H9 (cell line): Measurements from ENCODE around the gene PHF21A. TPM values are rescaled to one million over a fixed set of nuclear protein-coding genes. Genes with fewer than 3 reads are reported as not detected.

ENCODE experiments used
- DNase-seq: peaks from one replicate; pipeline ENCODE4 v3.0.0-alpha.2; 2017
- H2AFZ ChIP-seq: one replicate; pipeline ENCODE4 v1.6.1; 2013; ENCODE audit warnings: mild to moderate bottlenecking, low read length, control low read depth, moderate library complexity
- H2AK5ac ChIP-seq: 2 replicates; pipeline ENCODE4 v1.6.1; 2013; ENCODE audit warnings: low read length, control low read depth, mixed read lengths; ENCODE audit not compliant: insufficient read length
- H2BK120ac ChIP-seq: one replicate; pipeline ENCODE4 v1.6.1; 2013; ENCODE audit warnings: low read depth, mild to moderate bottlenecking, low read length, control low read depth, inconsistent platforms; ENCODE audit not compliant: poor library complexity, severe bottlenecking
- H2BK12ac ChIP-seq: 2 replicates; pipeline ENCODE4 v1.6.1; 2013; ENCODE audit warnings: low read length, control low read depth, mixed read lengths, low read depth; ENCODE audit not compliant: insufficient read length
- H2BK15ac ChIP-seq: 2 replicates; pipeline ENCODE4 v1.6.1; 2013; ENCODE audit warnings: low read depth, low read length, control low read depth
- H2BK20ac ChIP-seq: one replicate; pipeline ENCODE4 v1.6.1; 2013; ENCODE audit warnings: low read depth, mild to moderate bottlenecking, low read length, control low read depth, inconsistent platforms; ENCODE audit not compliant: poor library complexity, severe bottlenecking
- H2BK5ac ChIP-seq: 2 replicates; pipeline ENCODE4 v1.6.1; 2013; ENCODE audit warnings: low read length, control low read depth, mixed read lengths; ENCODE audit not compliant: insufficient read length
- H3K14ac ChIP-seq: 2 replicates; pipeline ENCODE4 v1.6.1; 2013; ENCODE audit warnings: low read length, control low read depth; ENCODE audit not compliant: insufficient read depth
- H3K18ac ChIP-seq: 2 replicates; pipeline ENCODE4 v1.6.1; 2013; ENCODE audit warnings: low read depth, mild to moderate bottlenecking, mixed read lengths, low read length, control low read depth; ENCODE audit not compliant: insufficient read length
- H3K23ac ChIP-seq: 2 replicates; pipeline ENCODE4 v1.6.1; 2013; ENCODE audit warnings: low read length, control low read depth, mixed read lengths, low read depth; ENCODE audit not compliant: insufficient read length
- H3K23me2 ChIP-seq: 2 replicates; pipeline ENCODE4 v1.6.1; 2013; ENCODE audit warnings: low read depth, mild to moderate bottlenecking, mixed read lengths, low read length, control low read depth; ENCODE audit not compliant: insufficient read length, poor library complexity, severe bottlenecking
- H3K27ac ChIP-seq: 2 replicates; pipeline ENCODE4 v1.5.1; 2013; ENCODE audit warnings: low read length, control low read depth, mixed read lengths, low read depth; ENCODE audit not compliant: insufficient read length
- H3K27me3 ChIP-seq: 2 replicates; pipeline ENCODE4 v1.6.1; 2013; ENCODE audit warnings: low read length, control low read depth, inconsistent platforms; ENCODE audit not compliant: insufficient read depth
- H3K4ac ChIP-seq: 2 replicates; pipeline ENCODE4 v1.6.1; 2013; ENCODE audit warnings: low read depth, mild to moderate bottlenecking, control low read depth, inconsistent platforms, low read length, moderate library complexity
- H3K4me1 ChIP-seq: 2 replicates; pipeline ENCODE4 v1.6.1; 2013; ENCODE audit warnings: low read length, control low read depth, inconsistent platforms; ENCODE audit not compliant: insufficient read depth
- H3K4me2 ChIP-seq: 2 replicates; pipeline ENCODE4 v1.6.1; 2013; ENCODE audit warnings: low read length, control low read depth, mixed read lengths; ENCODE audit not compliant: insufficient read length, insufficient read depth
- H3K56ac ChIP-seq: 2 replicates; pipeline ENCODE4 v1.6.1; 2013; ENCODE audit warnings: low read depth, mild to moderate bottlenecking, mixed read lengths, low read length, control low read depth; ENCODE audit not compliant: insufficient read length
- H3K79me1 ChIP-seq: 2 replicates; pipeline ENCODE4 v1.6.1; 2013; ENCODE audit warnings: low read depth, mild to moderate bottlenecking, moderate library complexity, low read length, control low read depth, inconsistent platforms; ENCODE audit not compliant: insufficient read depth, poor library complexity, severe bottlenecking
- H3K79me2 ChIP-seq: 2 replicates; pipeline ENCODE4 v1.6.1; 2013; ENCODE audit warnings: low read length, control low read depth, inconsistent platforms; ENCODE audit not compliant: insufficient read depth
- H3K9ac ChIP-seq: 2 replicates; pipeline ENCODE4 v1.6.1; 2013; ENCODE audit warnings: low read length, control low read depth, mixed read lengths; ENCODE audit not compliant: insufficient read length; ENCODE audit errors: extremely low read depth
- H3K9me3 ChIP-seq: one replicate; pipeline ENCODE4 v1.6.1; 2013; ENCODE audit warnings: low read depth, low read length, inconsistent platforms; ENCODE audit not compliant: control insufficient read depth
- H3T11ph ChIP-seq: one replicate; pipeline ENCODE4 v1.6.1; 2013; ENCODE audit warnings: mild to moderate bottlenecking, low read length, control low read depth, inconsistent platforms
- H4K20me1 ChIP-seq: one replicate; pipeline ENCODE4 v1.6.1; 2013; ENCODE audit not compliant: control insufficient read depth, insufficient read length, insufficient read depth
- H4K5ac ChIP-seq: 2 replicates; pipeline ENCODE4 v1.6.1; 2013; ENCODE audit warnings: low read depth, mild to moderate bottlenecking, mixed read lengths, low read length, control low read depth; ENCODE audit not compliant: insufficient read length
- H4K8ac ChIP-seq: replicated peaks from 2 replicates; pipeline ENCODE4 v1.6.1; 2013; ENCODE audit warnings: low read length, control low read depth, mixed read lengths, low read depth; ENCODE audit not compliant: insufficient read length
- H4K91ac ChIP-seq: 2 replicates; pipeline ENCODE4 v1.6.1; 2013; ENCODE audit warnings: low read depth, mild to moderate bottlenecking, moderate library complexity, mixed read lengths, low read length, control low read depth; ENCODE audit not compliant: insufficient read length
- H3K27ac Mint-ChIP-seq, 3 experiments: 2 replicates in 2 of 3; 3 replicates in 1 of 3; pipeline ENCODE4 v1.8.0; 2020 to 2021; ENCODE audit warnings: mixed read lengths in 3 of 3, mild to moderate bottlenecking in 1 of 3, moderate library complexity in 1 of 3
- H3K27me3 Mint-ChIP-seq: 2 replicates; pipeline ENCODE4 v1.8.0; 2021; ENCODE audit warnings: low read depth, mild to moderate bottlenecking, moderate library complexity, mixed read lengths
- H3K36me3 Mint-ChIP-seq, 3 experiments: 2 replicates in 2 of 3; 3 replicates in 1 of 3; pipeline ENCODE4 v1.8.0; 2020 to 2021; ENCODE audit warnings: low read depth in 3 of 3, mixed read lengths in 3 of 3; ENCODE audit not compliant: insufficient read depth in 1 of 3
- H3K4me1 Mint-ChIP-seq, 2 experiments: 2 replicates each; pipeline ENCODE4 v1.8.0; 2020; ENCODE audit warnings: mixed read lengths in 2 of 2
- H3K4me3 Mint-ChIP-seq, 2 experiments: 2 replicates in 1 of 2; 3 replicates in 1 of 2; pipeline ENCODE4 v1.8.0; 2020 to 2021; ENCODE audit warnings: mild to moderate bottlenecking in 2 of 2, mixed read lengths in 2 of 2, moderate library complexity in 1 of 2
- H3K9me3 Mint-ChIP-seq, 2 experiments: 2 replicates in 1 of 2; 3 replicates in 1 of 2; pipeline ENCODE4 v1.8.0; 2020; ENCODE audit warnings: mild to moderate bottlenecking in 2 of 2, mixed read lengths in 2 of 2, moderate library complexity in 1 of 2
- WGBS: extraction: QIAGEN DNeasy Blood & Tissue Kit; methylation state at CpG from one replicate; pipeline ENCODE4 v1.1.7; 2013; ENCODE audit warnings: missing lambda C conversion rate, low lambda C conversion rate, mixed read lengths; ENCODE audit not compliant: insufficient read length; ENCODE audit errors: extremely low coverage; 5-methylcytosine and 5-hydroxymethylcytosine counted together
- total RNA-seq: library from RNA; stranded (reverse); gene quantifications from 2 replicates; pipeline ENCODE4 v1.2.1, GENCODE V29; 2021
- TF ChIP-seq, protein P1 (sequence below): fragments of 200-600 bp; sonication (generic); conservative IDR thresholded peaks from 3 replicates; pipeline ENCODE4 v1.8.0; 2021; ENCODE audit warnings: antibody characterized with exemption, mild to moderate bottlenecking

Gene PHF21A
- total RNA-seq, 1 experiment from 2014 or later = 33.8 TPM

DNA sequence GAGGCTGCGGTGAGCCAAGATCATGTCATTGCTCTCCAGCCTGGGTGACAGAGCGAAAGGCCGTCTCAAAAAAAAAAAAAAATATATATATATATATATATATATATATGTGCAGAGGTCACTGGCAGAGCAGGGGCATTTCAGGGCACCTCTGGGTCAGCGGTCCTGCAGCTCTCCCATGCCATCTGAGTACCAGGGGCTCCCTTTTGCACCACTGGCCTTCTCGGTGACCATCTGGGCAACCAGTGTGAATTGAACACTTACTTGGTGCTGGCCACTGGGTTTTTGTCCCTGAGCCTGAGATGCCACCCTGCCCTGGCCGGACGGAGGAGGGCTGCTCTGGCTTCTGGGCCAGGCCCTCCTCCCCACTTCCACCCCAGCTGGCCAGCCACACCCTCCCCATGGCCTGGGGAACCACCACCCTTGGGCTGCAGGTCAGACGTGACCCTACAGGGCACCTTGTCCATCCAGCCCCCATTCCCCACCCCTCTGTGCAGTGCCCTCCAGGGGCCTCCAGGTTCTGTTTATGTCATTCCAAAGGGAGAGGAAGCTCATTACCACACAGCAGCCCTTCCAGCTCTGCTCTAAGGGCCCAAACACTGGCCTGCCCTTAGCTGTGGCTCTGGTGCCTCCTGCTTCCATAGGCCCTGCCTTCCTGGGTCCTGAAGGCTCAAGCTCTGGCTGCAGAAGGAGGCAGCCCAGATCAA, 225.5 kb downstream of the PHF21A start:
- Histone ChIP-seq H3K79me2 (no peaks in the 10 kb centered on the region), H2AK5ac (no peak overlapping the region), H4K91ac (no peak overlapping the region), H4K20me1 (no peaks in the 10 kb centered on the region), H3K79me1 (no peaks in the 10 kb centered on the region), H3K4ac (no peak overlapping the region), H3K9ac (no peak overlapping the region), H3K18ac (no peak overlapping the region), H2AFZ (no peak overlapping the region), H3T11ph (no peak overlapping the region), H3K4me1 (no peaks in the 10 kb centered on the region; the same call in 1 of the 2 replicates), H2BK120ac (no peak overlapping the region), H2BK5ac (no peak overlapping the region), H3K56ac (no peak overlapping the region), H3K9me3 (no peaks in the 10 kb centered on the region), H2BK15ac (no peak overlapping the region), H3K27me3 (no peaks in the 10 kb centered on the region), H3K23me2 (peaks cover 7% of the 10 kb centered on the region), H3K4me2 (no peak overlapping the region), H4K5ac (no peak overlapping the region), H3K23ac (no peak overlapping the region), H2BK20ac (no peak overlapping the region), H4K8ac (no peak overlapping the region), H2BK12ac (no peak overlapping the region), H3K27ac (no peak overlapping the region), H3K14ac (no peak overlapping the region; the same call in 1 of the 2 replicates)
- H3K36me3 Mint-ChIP-seq = peaks cover 0 to 11% (median 0%) of the 10 kb centered on the region in 3 experiments; a peak in 3 of 7 replicates
- H3K27me3 Mint-ChIP-seq = peaks cover 3% of the 10 kb centered on the region
- DNase-seq = no peak
- WGBS = no CpG with 5 or more reads among the region's 8 CpGs
- H3K4me1 Mint-ChIP-seq = peaks cover 28 to 48% of the 10 kb centered on the region in 2 experiments
- H3K9me3 Mint-ChIP-seq = no peaks in the 10 kb centered on the region
- no peak overlapping the region; a peak in 1 of 5 replicates for H3K4me3 Mint-ChIP-seq
- TF ChIP-seq, protein P1, sequence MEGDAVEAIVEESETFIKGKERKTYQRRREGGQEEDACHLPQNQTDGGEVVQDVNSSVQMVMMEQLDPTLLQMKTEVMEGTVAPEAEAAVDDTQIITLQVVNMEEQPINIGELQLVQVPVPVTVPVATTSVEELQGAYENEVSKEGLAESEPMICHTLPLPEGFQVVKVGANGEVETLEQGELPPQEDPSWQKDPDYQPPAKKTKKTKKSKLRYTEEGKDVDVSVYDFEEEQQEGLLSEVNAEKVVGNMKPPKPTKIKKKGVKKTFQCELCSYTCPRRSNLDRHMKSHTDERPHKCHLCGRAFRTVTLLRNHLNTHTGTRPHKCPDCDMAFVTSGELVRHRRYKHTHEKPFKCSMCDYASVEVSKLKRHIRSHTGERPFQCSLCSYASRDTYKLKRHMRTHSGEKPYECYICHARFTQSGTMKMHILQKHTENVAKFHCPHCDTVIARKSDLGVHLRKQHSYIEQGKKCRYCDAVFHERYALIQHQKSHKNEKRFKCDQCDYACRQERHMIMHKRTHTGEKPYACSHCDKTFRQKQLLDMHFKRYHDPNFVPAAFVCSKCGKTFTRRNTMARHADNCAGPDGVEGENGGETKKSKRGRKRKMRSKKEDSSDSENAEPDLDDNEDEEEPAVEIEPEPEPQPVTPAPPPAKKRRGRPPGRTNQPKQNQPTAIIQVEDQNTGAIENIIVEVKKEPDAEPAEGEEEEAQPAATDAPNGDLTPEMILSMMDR = no peak
- no peak overlapping the region for H3K27ac Mint-ChIP-seq
